OCI-LY7 (cell line): Measurements from ENCODE around the gene TPRA1. TPM values are rescaled to one million over a fixed set of nuclear protein-coding genes. Genes with fewer than 3 reads are reported as not detected.

Experiments used
- BruUV-seq: library from RNA; stranded (reverse); fragments of 400-500 nt; replicated peaks from 2 replicates; lab custom pipeline; 2021; lab: Mats Ljungman, UMichigan
- CTCF ChIA-PET: fragments of 300-600 bp; sonication (Branson Sonifier 250); formaldehyde crosslinking; loops from one replicate; lab custom pipeline; 2022; ENCODE audit warnings: antibody characterized with exemption; ENCODE audit not compliant: unreplicated experiment; lab: Charles Lee
- POLR2A ChIA-PET: fragments of 300-600 bp; sonication (Branson Sonifier 250); formaldehyde crosslinking; loops from one replicate; lab custom pipeline; 2022; ENCODE audit warnings: antibody characterized with exemption; lab: Charles Lee
- DNase-seq: peaks from one replicate; pipeline ENCODE4 v3.0.0-alpha.2; 2015; ENCODE audit warnings: low spot score
- H2AFZ ChIP-seq: fragments of 200-600 bp; sonication (generic), shearing (Covaris generic); 2 replicates; pipeline ENCODE4 v1.6.1; 2014; ENCODE audit warnings: mild to moderate bottlenecking, antibody characterized with exemption, low read length, moderate library complexity
- H3K27ac ChIP-seq: fragments of 200-600 bp; sonication (generic); 2 replicates; pipeline ENCODE4 v1.5.1; 2014; ENCODE audit warnings: mixed run types, low read depth, mild to moderate bottlenecking, moderate library complexity, low read length, inconsistent platforms; ENCODE audit not compliant: poor library complexity, severe bottlenecking
- H3K36me3 ChIP-seq: fragments of 200-600 bp; sonication (generic); 2 replicates; pipeline ENCODE4 v1.6.1; 2014; ENCODE audit warnings: mild to moderate bottlenecking, antibody characterized with exemption, low read length, moderate library complexity, mixed read lengths; ENCODE audit not compliant: insufficient read depth
- H3K4me1 ChIP-seq: fragments of 200-600 bp; sonication (generic); 2 replicates; pipeline ENCODE4 v1.5.1; 2014; ENCODE audit warnings: mild to moderate bottlenecking, low read length; ENCODE audit not compliant: insufficient read depth, poor library complexity, severe bottlenecking
- H3K4me2 ChIP-seq: fragments of 200-600 bp; sonication (generic); 2 replicates; pipeline ENCODE4 v1.6.1; 2014; ENCODE audit warnings: mild to moderate bottlenecking, low read length
- H3K4me3 ChIP-seq: fragments of 200-600 bp; sonication (generic); 2 replicates; pipeline ENCODE4 v1.5.1; 2014; ENCODE audit warnings: mild to moderate bottlenecking, low read depth, low read length; ENCODE audit not compliant: poor library complexity, severe bottlenecking
- H3K79me2 ChIP-seq: fragments of 200-600 bp; sonication (generic); 2 replicates; pipeline ENCODE4 v1.6.1; 2016; ENCODE audit warnings: low read depth, mild to moderate bottlenecking, low read length, moderate library complexity, mixed read lengths; ENCODE audit not compliant: insufficient read depth
- H3K9me2 ChIP-seq: fragments of 200-600 bp; sonication (generic); 2 replicates; pipeline ENCODE4 v1.6.1; 2016; ENCODE audit warnings: mild to moderate bottlenecking, low read length, mixed read lengths; ENCODE audit not compliant: insufficient read depth
- H3K9me3 ChIP-seq: fragments of 200-600 bp; sonication (generic); 2 replicates; pipeline ENCODE4 v1.6.1; 2014; ENCODE audit warnings: mild to moderate bottlenecking, mixed run types, low read length, mixed read lengths
- H4K20me1 ChIP-seq: fragments of 200-600 bp; sonication (generic); 2 replicates; pipeline ENCODE4 v1.6.1; 2014; ENCODE audit warnings: mild to moderate bottlenecking, antibody characterized with exemption, low read length, moderate library complexity, mixed read lengths; ENCODE audit not compliant: insufficient read depth
- CTCF ChIP-seq: fragments of 200-600 bp; sonication (generic); conservative IDR thresholded peaks from 2 replicates; pipeline ENCODE4 v1.5.1; 2014; ENCODE audit warnings: mild to moderate bottlenecking, antibody characterized with exemption, low read length, moderate library complexity, mixed read lengths
- EZH2phosphoT487 ChIP-seq: fragments of 200-600 bp; sonication (generic); IDR thresholded peaks from 2 replicates; pipeline ENCODE4 v1.6.1; 2018; ENCODE audit warnings: low read depth, borderline replicate concordance, mild to moderate bottlenecking, mixed run types, antibody characterized with exemption, low read length, moderate library complexity, mixed read lengths
- intact Hi-C: fragments of 100-400 bp; cut with micrococcal nuclease; formaldehyde crosslinking; loops from one replicate; pipeline ENCODE4 v1.10.0; 2022; ENCODE audit not compliant: unreplicated experiment
- total RNA-seq, 2 experiments: library from RNA; depleted of rRNA in 1 of 2; stranded (reverse); fragments of >200 nt in 1 of 2; shearing (Covaris generic) in 1 of 2; gene quantifications; 2 replicates each; pipeline ENCODE4 v1.2.3, GENCODE V29; 2014 to 2022

The TPRA1 gene
- total RNA-seq, 2 experiments from 2014 or later: 32.3 to 51.4 TPM

- Histone ChIP-seq H3K4me1 (peaks cover 10% of the 10 kb centered on the region), H2AFZ (no peak overlapping the region), H3K27ac (no peak overlapping the region), H3K36me3 (peaks cover 8% of the 10 kb centered on the region; the same call in 1 of the 2 replicates), H3K4me2 (no peak overlapping the region), H3K4me3 (no peak overlapping the region), H4K20me1 (peaks cover 5% of the 10 kb centered on the region; the same call in 1 of the 2 replicates), H3K9me2 (no peaks in the 10 kb centered on the region), H3K9me3 (no peaks in the 10 kb centered on the region), H3K79me2 (peaks cover 16% of the 10 kb centered on the region)
- ChIA-PET POLR2A (no interaction called here), CTCF (no interaction called here)
- no TSS peak for BruUV-seq
- TF ChIP-seq CTCF: no peak
- no peak for TF ChIP-seq EZH2phosphoT487
- intact Hi-C loops: no loop called here
- no peak for DNase-seq
Observed at GRCh38 chr3:127585813-127586413, 4.6 kb downstream of the TPRA1 start.

GRCh38 chr3:127585163-127585812 is 5.2 kb downstream of the TPRA1 start:
- Histone ChIP-seq H3K9me2 (no peaks in the 10 kb centered on the region), H3K36me3 (peaks cover 13% of the 10 kb centered on the region; the same call in 1 of the 2 replicates), H3K9me3 (no peaks in the 10 kb centered on the region), H4K20me1 (peaks cover 5% of the 10 kb centered on the region; the same call in 1 of the 2 replicates), H3K27ac (no peak overlapping the region), H3K79me2 (peaks cover 16% of the 10 kb centered on the region), H3K4me2 (no peak overlapping the region), H2AFZ (no peak overlapping the region), H3K4me1 (peaks cover 10% of the 10 kb centered on the region), H3K4me3 (no peak overlapping the region)
- no TSS peak for BruUV-seq
- intact Hi-C loops: no loop called here
- TF ChIP-seq EZH2phosphoT487 (no peak), CTCF (no peak)
- ChIA-PET CTCF (no interaction called here), POLR2A (no interaction called here)
- DNase-seq: no peak

GRCh38 chr3:127584734-127585133 is 5.8 kb downstream of the TPRA1 start:
- no peaks in the 10 kb centered on the region for H3K9me3 ChIP-seq
- H4K20me1 ChIP-seq: peaks cover 4% of the 10 kb centered on the region; the same call in 1 of the 2 replicates
- no peaks in the 10 kb centered on the region for H3K9me2 ChIP-seq
- TF ChIP-seq EZH2phosphoT487 (no peak), CTCF (no peak)
- ChIA-PET CTCF (no interaction called here), POLR2A (interaction anchor here (1.7 kb wide), 1 partner anchor 13 kb away, joined by 6 read pairs; no protein-coding TSS in a partner anchor)
- no peak overlapping the region for H3K27ac ChIP-seq
- intact Hi-C loops: no loop called here
- no peak overlapping the region for H2AFZ ChIP-seq
- DNase-seq: no peak
- BruUV-seq: no TSS peak
- H3K4me2 ChIP-seq: no peak overlapping the region
- peaks cover 10% of the 10 kb centered on the region for H3K4me1 ChIP-seq
- peaks cover 12% of the 10 kb centered on the region for H3K79me2 ChIP-seq
- H3K4me3 ChIP-seq: no peak overlapping the region
- peaks cover 15% of the 10 kb centered on the region; the same call in 1 of the 2 replicates for H3K36me3 ChIP-seq
